Measurements from ENCODE around the gene NBEA. TPM values are rescaled to one million over a fixed set of nuclear protein-coding genes. Genes with fewer than 3 reads are reported as not detected.

NBEA gene
- total and polyA plus RNA-seq, 2 experiments from 2014 or later, result 9.1 to 29.1 TPM

GRCh38 chr13:35598233-35598632, 656.2 kb downstream of the NBEA start:
- Histone ChIP-seq H3K4me2 (no peak overlapping the region), H3K79me2 (replicated peaks; ENCODE audit: insufficient read depth) (no peaks in the 10 kb centered on the region), H3K27ac (ENCODE audit: low read depth) (no peak overlapping the region), H3K4me1 (ENCODE audit: insufficient read depth) (peaks cover 5% of the 10 kb centered on the region; the same call in 1 of the 2 replicates), H3K36me3 (ENCODE audit: insufficient read depth) (no peaks in the 10 kb centered on the region), H3K27me3 (ENCODE audit: insufficient read depth) (no peaks in the 10 kb centered on the region), H3K9me2 (ENCODE audit: insufficient read depth) (no peaks in the 10 kb centered on the region), H2AFZ (no peak overlapping the region), H3F3A (replicated peaks; ENCODE audit: low read depth) (no peaks in the 10 kb centered on the region), H4K20me1 (replicated peaks; ENCODE audit: insufficient read depth) (no peaks in the 10 kb centered on the region), H3K4me3 (no peak overlapping the region)
- H3K27ac Mint-ChIP-seq, result no peak overlapping the region
- H3K4me3 Mint-ChIP-seq, result no peak overlapping the region
- no peak for ATAC-seq
- no peaks in the 10 kb centered on the region for H3K9me3 Mint-ChIP-seq
- no peak for DNase-seq (ENCODE audit: low spot score)
- H3K36me3 Mint-ChIP-seq (ENCODE audit: low read depth), result no peaks in the 10 kb centered on the region
- no peak for TF ChIP-seq JUNB (IDR thresholded peaks at IDR 0.05; ENCODE audit: unreplicated experiment)
- no peak for TF ChIP-seq CREB1 (CRISPR knock-in tag; IDR thresholded peaks at IDR 0.05; ENCODE audit: low read depth)
- no peak for TF ChIP-seq EZH2phosphoT487 (IDR thresholded peaks at IDR 0.05; ENCODE audit: unreplicated experiment)
- TF ChIP-seq STAT1 (IDR thresholded peaks at IDR 0.05; ENCODE audit: unreplicated experiment), result no peak
- TF ChIP-seq, protein P1, sequence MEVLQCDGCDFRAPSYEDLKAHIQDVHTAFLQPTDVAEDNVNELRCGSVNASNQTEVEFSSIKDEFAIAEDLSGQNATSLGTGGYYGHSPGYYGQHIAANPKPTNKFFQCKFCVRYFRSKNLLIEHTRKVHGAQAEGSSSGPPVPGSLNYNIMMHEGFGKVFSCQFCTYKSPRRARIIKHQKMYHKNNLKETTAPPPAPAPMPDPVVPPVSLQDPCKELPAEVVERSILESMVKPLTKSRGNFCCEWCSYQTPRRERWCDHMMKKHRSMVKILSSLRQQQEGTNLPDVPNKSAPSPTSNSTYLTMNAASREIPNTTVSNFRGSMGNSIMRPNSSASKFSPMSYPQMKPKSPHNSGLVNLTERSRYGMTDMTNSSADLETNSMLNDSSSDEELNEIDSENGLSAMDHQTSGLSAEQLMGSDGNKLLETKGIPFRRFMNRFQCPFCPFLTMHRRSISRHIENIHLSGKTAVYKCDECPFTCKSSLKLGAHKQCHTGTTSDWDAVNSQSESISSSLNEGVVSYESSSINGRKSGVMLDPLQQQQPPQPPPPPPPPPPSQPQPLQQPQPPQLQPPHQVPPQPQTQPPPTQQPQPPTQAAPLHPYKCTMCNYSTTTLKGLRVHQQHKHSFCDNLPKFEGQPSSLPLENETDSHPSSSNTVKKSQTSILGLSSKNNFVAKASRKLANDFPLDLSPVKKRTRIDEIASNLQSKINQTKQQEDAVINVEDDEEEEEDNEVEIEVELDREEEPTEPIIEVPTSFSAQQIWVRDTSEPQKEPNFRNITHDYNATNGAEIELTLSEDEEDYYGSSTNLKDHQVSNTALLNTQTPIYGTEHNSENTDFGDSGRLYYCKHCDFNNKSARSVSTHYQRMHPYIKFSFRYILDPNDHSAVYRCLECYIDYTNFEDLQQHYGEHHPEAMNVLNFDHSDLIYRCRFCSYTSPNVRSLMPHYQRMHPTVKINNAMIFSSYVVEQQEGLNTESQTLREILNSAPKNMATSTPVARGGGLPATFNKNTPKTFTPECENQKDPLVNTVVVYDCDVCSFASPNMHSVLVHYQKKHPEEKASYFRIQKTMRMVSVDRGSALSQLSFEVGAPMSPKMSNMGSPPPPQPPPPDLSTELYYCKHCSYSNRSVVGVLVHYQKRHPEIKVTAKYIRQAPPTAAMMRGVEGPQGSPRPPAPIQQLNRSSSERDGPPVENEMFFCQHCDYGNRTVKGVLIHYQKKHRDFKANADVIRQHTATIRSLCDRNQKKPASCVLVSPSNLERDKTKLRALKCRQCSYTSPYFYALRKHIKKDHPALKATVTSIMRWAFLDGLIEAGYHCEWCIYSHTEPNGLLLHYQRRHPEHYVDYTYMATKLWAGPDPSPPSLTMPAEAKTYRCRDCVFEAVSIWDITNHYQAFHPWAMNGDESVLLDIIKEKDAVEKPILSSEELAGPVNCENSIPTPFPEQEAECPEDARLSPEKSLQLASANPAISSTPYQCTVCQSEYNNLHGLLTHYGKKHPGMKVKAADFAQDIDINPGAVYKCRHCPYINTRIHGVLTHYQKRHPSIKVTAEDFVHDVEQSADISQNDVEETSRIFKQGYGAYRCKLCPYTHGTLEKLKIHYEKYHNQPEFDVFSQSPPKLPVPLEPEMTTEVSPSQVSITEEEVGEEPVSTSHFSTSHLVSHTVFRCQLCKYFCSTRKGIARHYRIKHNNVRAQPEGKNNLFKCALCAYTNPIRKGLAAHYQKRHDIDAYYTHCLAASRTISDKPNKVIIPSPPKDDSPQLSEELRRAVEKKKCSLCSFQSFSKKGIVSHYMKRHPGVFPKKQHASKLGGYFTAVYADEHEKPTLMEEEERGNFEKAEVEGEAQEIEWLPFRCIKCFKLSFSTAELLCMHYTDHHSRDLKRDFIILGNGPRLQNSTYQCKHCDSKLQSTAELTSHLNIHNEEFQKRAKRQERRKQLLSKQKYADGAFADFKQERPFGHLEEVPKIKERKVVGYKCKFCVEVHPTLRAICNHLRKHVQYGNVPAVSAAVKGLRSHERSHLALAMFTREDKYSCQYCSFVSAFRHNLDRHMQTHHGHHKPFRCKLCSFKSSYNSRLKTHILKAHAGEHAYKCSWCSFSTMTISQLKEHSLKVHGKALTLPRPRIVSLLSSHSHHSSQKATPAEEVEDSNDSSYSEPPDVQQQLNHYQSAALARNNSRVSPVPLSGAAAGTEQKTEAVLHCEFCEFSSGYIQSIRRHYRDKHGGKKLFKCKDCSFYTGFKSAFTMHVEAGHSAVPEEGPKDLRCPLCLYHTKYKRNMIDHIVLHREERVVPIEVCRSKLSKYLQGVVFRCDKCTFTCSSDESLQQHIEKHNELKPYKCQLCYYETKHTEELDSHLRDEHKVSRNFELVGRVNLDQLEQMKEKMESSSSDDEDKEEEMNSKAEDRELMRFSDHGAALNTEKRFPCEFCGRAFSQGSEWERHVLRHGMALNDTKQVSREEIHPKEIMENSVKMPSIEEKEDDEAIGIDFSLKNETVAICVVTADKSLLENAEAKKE (CRISPR knock-in tag; IDR thresholded peaks at IDR 0.05), result no peak
- TF ChIP-seq, protein P2, sequence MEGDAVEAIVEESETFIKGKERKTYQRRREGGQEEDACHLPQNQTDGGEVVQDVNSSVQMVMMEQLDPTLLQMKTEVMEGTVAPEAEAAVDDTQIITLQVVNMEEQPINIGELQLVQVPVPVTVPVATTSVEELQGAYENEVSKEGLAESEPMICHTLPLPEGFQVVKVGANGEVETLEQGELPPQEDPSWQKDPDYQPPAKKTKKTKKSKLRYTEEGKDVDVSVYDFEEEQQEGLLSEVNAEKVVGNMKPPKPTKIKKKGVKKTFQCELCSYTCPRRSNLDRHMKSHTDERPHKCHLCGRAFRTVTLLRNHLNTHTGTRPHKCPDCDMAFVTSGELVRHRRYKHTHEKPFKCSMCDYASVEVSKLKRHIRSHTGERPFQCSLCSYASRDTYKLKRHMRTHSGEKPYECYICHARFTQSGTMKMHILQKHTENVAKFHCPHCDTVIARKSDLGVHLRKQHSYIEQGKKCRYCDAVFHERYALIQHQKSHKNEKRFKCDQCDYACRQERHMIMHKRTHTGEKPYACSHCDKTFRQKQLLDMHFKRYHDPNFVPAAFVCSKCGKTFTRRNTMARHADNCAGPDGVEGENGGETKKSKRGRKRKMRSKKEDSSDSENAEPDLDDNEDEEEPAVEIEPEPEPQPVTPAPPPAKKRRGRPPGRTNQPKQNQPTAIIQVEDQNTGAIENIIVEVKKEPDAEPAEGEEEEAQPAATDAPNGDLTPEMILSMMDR (conservative IDR thresholded peaks at IDR 0.05; ENCODE audit: low read depth in 2 of 2), result no peak
- TF ChIP-seq NANOG (IDR thresholded peaks at IDR 0.05; ENCODE audit: borderline replicate concordance), result no peak
- TF ChIP-seq, protein P3, sequence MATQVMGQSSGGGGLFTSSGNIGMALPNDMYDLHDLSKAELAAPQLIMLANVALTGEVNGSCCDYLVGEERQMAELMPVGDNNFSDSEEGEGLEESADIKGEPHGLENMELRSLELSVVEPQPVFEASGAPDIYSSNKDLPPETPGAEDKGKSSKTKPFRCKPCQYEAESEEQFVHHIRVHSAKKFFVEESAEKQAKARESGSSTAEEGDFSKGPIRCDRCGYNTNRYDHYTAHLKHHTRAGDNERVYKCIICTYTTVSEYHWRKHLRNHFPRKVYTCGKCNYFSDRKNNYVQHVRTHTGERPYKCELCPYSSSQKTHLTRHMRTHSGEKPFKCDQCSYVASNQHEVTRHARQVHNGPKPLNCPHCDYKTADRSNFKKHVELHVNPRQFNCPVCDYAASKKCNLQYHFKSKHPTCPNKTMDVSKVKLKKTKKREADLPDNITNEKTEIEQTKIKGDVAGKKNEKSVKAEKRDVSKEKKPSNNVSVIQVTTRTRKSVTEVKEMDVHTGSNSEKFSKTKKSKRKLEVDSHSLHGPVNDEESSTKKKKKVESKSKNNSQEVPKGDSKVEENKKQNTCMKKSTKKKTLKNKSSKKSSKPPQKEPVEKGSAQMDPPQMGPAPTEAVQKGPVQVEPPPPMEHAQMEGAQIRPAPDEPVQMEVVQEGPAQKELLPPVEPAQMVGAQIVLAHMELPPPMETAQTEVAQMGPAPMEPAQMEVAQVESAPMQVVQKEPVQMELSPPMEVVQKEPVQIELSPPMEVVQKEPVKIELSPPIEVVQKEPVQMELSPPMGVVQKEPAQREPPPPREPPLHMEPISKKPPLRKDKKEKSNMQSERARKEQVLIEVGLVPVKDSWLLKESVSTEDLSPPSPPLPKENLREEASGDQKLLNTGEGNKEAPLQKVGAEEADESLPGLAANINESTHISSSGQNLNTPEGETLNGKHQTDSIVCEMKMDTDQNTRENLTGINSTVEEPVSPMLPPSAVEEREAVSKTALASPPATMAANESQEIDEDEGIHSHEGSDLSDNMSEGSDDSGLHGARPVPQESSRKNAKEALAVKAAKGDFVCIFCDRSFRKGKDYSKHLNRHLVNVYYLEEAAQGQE (IDR thresholded peaks at IDR 0.05; ENCODE audit: unreplicated experiment), result no peak
- no peak for TF ChIP-seq ZNF331 (CRISPR knock-in tag; IDR thresholded peaks at IDR 0.05; ENCODE audit: low read depth)
- TF ChIP-seq, protein P4, sequence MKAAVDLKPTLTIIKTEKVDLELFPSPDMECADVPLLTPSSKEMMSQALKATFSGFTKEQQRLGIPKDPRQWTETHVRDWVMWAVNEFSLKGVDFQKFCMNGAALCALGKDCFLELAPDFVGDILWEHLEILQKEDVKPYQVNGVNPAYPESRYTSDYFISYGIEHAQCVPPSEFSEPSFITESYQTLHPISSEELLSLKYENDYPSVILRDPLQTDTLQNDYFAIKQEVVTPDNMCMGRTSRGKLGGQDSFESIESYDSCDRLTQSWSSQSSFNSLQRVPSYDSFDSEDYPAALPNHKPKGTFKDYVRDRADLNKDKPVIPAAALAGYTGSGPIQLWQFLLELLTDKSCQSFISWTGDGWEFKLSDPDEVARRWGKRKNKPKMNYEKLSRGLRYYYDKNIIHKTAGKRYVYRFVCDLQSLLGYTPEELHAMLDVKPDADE (IDR thresholded peaks at IDR 0.05), result no peak
- no peak for TF ChIP-seq POLR2AphosphoS5 (IDR thresholded peaks at IDR 0.05; ENCODE audit: low read depth)
- TF ChIP-seq ZNF114 (CRISPR knock-in tag; IDR thresholded peaks at IDR 0.05), result no peak
- TF ChIP-seq EZH2 (IDR thresholded peaks at IDR 0.05; ENCODE audit: low read depth, unreplicated experiment), result no peak
- peaks cover 15% of the 10 kb centered on the region; the same call in 2 of the 3 replicates for H3K4me1 Mint-ChIP-seq
- H3K27me3 Mint-ChIP-seq (ENCODE audit: insufficient read depth, low read depth, poor library complexity), result no peaks in the 10 kb centered on the region

Measured in GM23338 (cell line).